Daoy (cell line): ENCODE measurements around the gene FGF14. TPM values are rescaled to one million over a fixed set of nuclear protein-coding genes. Genes with fewer than 3 reads are reported as not detected.
"Not testable (repeated sequence)": the region's sequence is repeated elsewhere in the genome, so short reads cannot be mapped to it uniquely, and the experiment has no call there.

Source experiments
- DNase-seq: peaks from one replicate; pipeline ENCODE4 v3.0.0-alpha.2; 2015; ENCODE audit warnings: low read depth
- total RNA-seq: library from RNA; depleted of rRNA; stranded (reverse); fragments of >200 nt; shearing (Covaris generic); gene quantifications from 2 replicates; pipeline ENCODE4 v1.2.3, GENCODE V29; 2014

FGF14 gene
- total RNA-seq, 1 experiment from 2014 or later, result 0.06 TPM

DNA sequence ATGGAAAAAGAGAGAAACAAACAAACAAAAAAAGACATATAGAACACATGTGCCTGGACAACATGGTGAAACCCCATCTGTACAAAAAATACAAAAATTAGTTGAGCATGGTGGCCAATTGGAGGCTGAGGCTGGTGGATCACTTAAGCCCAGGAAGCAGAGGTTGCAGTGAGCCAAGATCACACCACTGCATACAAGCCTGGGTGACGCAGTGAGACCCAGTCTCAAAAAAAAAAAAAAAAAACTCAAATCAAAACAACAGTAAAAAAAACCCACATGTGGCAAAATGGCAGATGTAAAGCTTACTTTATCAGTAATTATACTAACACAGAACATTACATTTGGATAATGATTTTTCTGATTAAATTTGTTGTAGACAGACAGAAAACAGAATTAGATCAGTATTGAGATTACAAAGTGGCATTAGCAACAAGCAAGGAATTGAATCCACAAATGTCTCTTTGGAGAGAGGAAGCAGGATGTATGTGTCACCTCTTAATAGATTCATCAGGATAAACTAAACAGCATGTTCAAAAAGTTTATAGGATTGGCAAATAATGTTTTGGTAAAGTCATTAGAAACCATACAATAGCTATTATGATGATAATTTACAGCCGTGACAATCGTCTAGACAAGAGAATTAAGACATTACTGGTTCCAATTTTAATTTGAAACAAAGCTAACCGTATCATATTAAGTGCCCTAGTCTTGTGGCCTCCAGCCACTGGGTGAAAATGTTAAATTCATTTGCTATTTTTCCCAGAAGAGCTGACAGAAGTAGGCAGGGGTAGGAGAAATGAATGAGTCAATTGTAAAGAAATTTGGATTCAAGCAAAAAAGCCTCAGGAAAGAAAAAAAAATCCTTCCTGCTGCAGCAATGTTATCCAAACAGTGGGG is 206.0 kb downstream of the FGF14 start:
- DNase-seq, result peak; percentile 30

DNA sequence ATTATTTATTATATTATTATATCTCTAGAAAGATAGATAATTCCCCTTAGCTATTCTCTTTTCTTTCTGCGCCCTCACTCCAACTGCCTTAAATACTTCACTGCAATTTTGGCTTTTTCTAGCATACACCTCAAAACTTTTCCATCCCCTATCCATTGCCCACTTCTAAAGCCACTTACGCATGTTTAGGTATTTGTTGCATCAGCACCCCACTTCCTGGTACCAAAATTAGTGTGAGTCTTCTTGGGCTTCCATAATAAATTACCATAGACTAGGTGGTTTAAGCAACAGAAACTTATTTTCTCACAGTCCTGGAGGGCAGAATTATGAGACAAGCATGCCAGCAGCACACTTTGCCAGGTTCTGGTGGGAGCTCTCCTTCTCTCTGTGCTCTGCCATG is 209.0 kb downstream of the FGF14 start:
- DNase-seq, result no peak

DNA sequence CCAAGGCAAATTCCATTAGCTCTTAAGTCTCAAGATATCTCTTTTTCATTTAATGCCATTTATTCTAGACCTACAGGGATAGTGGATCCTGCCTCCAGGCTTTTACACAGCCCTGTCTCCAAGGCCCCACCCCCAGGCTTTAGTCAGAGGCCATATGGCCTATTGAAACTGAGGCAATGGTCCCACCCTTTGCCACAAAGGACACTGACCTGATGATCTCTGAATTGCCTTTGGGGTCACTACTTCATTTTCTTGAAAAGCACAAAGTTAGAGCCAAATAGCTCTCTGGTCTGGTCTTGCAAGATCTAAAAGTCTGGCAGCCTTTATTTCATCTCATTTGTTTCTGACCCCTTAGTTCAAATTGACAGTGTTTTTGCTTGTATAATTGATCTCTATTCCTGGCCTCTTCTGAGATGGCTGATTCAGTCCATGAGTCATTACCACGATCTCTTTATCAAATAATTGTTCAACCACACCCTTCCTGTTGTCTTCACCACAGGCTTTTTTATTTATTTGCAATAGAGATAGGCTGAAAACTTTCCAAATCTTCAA is 209.8 kb downstream of the FGF14 start:
- DNase-seq, result peak; percentile 57

DNA sequence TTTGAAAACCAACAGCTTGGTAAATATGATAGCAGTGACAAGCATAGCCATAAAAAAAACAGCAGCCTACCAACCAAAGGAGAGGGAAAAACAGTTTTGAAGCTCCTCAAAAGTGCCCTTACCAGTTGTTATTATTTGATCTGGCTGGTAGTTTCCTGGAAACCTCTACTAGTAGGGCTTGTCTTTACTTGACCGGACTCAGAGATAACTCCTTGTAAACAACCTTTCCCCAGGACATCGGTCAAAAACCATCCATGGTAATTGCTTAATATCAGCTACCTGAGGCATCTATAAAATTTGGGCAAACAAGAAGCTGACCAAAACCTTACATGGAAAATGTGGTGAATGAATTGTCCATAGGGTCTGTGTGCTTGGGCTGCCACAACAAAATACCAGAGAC is 210.9 kb downstream of the FGF14 start:
- no peak for DNase-seq

DNA sequence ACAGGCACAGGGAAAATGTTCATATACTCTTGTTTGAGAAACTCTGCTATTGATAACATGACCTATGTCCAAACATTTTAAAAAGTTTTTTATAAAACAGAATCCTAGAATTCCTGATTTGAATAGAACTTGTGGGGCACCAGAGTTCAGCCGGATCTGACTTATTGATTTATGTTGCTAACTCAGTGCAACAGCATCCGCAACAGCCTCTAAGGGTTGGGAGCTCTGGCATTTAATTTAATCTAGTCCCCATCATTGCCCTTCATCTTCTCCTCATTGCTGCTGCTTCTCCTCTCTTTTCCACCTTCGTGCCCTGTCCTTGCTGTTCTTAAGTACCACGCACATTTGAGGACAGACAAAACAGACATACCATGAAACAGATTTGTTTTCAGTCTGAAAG is 214.5 kb downstream of the FGF14 start:
- DNase-seq, result no peak

DNA sequence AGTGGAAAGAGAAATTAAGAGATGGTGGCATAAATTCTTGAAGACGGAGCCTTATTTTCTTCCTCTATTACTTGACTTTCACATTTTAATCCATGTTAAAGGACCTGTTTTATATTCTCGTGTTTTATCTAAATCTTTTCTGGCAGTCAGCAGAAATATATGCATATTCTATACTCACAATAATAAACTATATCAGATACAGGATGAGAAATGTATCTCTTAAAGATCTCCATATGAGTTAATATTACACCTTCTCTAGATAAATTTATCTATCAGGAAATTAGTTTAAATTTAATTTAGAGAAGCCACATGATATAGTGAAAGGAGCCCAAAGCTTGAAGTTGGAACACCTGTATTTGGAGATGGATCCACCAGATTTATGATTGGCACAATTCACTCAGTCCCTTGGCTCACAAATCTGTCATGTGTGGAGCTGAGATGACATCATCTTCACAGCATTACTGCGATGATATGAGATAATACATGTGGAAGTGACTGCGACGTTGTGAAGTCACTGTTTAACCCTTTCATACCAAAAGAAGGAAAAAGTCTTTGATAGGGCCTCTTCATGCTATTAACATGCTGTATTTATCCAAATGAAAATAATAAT is 216.4 kb downstream of the FGF14 start:
- no peak for DNase-seq

DNA sequence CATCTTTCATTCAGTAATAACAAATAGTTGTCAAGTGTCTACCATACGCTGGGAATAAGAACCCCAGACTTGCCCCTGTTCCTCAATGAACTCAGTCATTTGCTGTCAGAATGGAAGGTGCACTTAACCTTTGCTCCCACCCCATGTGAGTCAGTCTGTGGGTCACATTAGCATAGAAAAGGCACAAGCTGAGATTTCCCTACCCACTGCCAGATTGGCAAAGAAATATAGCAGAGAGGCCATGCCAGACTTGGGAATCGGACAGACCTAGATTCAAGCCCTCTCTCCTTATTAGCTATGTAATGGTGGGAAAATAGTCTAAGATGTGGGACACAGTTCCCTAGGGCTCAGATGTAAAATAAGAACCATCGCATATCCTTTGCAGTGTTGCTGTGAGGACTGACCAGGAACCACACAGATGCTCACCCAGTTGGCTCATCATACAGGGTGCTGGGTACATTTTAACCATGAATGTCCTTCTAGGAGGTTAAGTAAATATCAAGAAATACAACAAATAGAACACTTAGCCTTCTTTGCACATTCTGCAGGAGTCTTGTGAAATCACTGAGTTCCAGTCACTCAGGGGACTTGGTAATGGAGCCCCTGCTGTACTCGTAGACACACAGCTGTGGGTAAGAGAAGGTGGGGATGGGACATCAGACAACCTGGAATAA is 218.2 kb downstream of the FGF14 start:
- no peak for DNase-seq

DNA sequence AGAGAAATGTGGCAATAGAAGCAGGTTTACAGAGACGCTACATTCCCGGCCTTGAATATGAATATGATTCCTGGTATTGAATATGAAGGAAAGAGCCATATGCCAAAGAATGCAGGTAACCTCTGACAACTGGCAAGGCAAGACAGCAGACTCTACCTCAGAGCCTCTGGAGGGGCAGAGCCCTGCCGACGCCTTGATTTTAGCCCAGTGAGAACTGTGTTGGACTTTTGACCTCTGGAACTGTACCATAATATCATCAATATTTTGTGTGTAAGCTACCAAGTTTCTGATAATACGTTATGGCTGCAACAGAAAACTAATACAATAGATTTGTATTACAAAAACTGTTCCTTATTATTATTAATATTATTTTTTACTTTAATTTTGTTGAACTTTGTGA is 219.7 kb downstream of the FGF14 start:
- no peak for DNase-seq

DNA sequence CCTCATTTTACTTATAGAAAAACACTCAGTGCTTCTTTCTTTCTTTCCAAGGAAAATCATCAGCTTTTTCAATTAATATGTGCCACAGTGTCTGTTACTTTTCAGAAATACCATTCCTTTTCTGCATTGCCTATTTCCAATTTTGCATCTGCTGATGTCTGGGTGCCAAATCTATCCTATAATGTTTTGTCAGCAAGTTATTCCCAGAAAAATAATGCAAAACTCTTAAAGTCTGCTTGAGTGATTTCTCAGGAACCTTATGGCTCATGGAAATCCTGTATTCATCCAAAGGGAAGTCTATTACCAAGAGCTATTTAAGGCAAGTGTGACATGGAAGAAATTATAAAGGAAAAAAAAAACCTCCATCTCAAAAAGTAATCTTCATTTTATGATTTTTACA is 224.4 kb downstream of the FGF14 start:
- no peak for DNase-seq

DNA sequence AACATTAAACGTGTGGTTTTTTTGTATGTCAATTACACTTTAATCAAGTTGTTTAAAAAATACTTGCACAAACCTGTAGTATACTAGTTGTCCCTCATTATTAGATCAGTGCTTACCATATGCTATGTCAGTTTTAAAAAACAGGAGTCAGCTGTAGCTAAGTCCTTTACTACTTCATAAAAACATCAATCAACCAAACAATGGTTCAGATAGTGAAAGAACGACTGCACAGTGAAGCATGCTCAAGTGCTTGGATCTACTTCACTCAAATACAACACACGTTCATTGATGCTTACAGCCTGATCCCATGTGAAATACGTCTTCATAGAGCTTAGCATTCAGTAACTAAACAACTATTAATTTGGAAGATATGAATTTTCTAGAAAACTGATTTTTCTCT is 225.0 kb downstream of the FGF14 start:
- no peak for DNase-seq

DNA sequence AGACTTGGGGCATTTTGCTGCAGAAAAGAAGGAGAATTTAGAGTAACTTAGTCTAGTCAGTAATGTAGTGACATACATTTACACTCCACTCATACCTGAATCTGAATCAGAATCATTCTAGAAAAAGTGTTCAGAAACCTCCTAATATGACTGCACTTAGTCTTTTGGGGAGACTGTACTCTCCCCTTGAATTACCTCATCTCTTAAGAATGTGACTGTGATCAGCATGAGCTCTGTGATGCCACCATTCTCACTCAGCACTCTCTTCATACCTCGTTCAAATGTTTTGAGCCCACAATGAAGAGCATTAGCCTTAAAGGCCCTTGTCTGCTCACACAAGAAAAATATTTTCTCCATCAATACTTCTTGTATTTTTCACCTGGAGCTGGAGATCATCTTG is 229.4 kb downstream of the FGF14 start:
- DNase-seq, result no peak

DNA sequence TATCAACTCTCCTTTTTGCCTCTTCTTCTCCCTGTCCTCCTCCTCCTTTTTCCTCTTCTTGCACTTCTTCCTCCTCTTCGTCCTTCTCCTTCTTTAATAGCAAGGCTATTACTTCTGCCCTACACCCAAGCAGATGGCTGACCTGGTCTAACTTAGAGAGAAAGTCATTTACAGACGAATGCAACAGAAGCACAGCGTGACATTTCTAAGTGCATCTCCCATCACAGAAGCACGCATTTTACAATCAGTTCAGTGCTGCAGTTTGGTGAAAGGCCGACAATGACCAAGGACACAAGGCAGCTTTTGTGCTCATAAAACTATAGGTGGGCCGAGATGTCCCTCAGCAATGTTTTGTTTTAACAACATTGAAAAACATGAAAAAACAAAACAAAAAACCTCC is 231.5 kb downstream of the FGF14 start:
- no peak for DNase-seq

DNA sequence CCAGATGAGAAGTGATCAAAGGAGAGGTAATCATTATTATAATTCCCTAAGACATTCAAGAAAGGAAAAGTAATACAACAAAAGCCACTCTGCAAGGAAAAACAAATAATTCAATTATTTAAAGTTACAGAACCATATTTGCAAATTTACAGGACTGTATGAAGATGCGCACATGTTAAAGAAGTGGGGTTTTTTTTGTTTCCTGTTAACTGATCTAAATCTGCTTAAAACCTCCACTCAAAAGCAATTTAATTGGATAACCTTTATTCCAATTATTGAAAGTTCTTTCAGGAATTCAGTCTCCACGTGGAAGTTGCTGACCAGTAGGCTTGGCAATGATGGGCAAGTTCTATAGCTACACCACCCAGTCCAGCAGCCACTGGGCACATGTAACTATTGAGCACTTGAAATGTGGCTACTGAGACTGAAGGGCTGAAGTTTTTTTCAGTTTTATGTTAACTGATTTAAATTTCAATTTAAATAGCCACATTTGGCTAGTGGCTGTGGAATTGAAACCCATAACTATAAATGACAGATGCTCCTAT is 232.3 kb downstream of the FGF14 start:
- no peak for DNase-seq

DNA sequence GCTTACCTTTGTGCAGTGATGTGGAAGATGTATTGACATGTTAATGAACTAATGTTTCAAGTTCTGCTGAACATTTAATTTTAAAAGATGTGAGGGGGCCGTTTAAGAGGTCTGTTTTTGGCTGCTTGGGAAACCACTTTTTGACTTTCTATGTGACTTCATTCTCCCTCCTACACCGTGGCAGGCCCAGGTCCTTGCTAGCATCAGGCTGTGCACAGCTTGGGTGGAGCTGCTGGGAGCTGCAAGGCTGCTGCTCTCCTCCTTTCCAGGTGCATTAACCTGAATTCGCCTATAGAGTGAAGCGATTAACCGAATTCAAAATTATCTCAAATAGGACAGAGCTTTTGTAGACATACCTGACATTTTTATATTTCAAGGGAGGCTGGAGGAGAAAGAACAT is 249.1 kb downstream of the FGF14 start:
- DNase-seq, result no peak

DNA sequence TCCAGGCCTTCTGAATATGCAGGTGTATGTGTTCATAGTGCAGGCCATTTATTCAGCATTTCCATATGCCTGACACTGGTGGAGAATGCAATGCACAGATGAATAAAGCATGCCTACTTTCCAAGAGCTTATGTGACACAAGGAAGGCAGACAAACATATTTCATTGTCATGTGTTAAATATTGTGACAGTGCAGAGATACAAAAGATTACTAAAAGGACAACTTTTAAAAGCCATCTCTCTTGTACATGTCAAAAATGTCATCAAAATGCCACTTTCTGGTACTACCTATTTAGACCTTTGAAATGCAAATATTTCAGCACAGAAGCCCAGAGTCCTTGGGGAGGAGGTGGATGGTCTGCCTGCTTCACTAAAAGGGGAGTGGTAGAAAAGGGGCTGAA is 254.5 kb downstream of the FGF14 start:
- no peak for DNase-seq

DNA sequence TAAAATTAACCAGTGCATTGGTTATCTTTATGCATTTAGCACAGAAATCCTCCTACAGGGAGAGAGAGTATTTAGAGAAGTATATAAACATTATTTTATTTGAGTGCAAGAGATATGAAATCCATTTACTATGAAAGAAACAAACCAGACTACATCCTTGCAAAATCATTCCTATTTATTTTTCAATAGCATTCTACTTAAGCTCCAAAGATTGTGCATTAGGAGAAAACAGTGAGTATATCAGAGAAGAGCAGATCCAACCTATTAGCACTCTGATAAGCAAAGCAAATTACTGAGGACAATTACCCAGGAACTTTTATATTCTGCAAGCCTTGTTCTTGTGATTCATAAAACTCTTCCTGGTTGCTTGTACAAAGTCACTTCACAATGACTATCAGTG is 256.1 kb downstream of the FGF14 start:
- no peak for DNase-seq

DNA sequence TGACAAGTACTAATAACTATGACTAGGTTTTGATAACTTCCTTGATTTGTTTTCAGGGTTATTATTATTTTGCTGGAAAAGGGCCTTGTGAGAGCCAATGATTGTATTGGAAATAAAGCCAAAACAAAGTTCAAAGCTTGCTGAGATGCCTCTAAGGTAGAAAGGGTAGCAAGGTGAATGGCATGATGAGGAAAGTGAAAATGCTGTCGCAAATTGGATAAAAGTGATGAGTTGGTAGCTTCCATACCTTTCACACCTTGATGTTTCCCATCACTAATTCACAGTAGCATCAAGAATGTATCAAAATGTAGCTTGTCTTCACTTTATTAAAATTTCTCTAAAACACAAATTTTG is 259.4 kb downstream of the FGF14 start:
- DNase-seq, result no peak

DNA sequence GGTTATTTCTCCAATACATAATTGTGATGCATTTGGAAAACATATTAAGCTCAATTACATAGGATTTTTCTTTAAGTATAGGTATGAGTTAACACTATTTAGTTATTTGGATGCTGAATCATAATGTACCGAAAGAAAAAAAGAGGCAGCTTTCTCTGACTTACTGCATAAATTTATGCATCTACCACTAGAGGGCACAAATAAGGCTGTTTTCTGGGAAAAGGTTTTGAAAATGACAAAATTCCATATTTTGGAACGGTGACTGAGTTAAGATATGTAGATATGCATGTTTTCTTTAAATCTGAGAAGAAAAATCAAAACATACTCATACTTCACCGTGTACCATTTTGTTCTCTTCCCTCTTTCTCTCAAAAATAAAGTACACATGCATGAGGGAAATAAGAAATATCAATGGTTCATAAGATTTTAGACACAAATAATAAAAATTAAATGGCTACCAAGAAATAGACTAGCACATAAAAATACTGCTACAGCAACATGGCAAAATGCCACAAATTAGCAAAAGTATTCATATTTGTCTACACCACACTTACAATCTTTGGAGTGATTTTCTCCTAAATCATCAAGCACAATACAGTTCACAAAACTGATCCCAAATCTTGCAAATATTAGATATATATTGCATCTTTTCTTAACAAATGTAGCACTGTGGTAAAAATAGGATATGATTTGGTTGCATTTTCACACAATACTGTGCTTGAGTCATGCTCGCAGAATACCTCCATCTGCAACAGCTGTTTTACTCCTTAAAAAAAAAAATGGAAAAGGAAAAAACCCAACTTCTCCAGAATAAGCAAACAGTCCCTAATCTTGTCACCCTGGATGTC is 260.0 kb downstream of the FGF14 start:
- DNase-seq, result no peak

DNA sequence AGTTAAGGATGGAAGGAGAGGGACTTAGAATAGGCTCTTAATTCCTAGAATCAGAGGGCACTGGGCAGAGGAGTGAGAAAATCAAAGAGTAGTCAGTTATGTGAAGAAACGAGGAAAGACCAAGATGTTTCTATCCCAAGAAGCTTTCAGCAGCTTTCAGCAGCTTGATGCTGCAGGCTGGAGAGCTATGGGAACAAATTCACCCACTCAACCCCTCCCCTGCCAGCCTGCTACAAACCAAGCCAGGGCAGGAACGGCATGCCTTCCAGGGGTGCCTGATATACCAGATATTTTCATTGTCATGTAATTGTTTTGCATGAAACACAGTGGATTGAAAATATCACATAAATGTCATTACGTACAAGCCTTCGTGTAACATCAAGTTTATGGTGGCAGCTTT is 262.2 kb downstream of the FGF14 start:
- DNase-seq, result no peak

DNA sequence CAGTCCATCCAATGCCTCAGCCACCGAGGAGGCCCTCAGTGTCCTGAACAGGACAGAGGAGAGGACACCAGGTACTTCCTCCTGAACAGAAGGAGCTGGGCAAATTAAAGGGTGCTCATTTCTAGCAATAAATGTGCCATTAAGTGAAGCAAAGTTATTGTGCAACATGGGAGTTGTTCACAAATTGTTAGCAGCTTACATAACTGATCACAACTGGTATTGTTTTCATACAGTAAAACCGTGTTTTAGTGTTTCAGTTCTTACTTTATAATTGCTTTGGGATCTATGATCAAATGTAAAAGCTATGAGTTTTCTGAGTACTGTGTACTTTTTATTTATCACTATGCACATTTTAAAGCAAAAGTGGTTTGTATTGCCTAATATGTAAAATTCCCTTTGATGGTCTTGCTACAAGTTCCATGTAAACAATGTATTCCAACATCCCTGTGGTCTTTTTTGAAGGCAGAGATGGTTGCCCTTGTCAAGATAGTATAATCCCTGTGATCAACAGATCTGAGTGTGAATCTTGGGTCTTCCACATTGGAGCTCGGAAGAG is 263.1 kb downstream of the FGF14 start:
- DNase-seq, result no peak

DNA sequence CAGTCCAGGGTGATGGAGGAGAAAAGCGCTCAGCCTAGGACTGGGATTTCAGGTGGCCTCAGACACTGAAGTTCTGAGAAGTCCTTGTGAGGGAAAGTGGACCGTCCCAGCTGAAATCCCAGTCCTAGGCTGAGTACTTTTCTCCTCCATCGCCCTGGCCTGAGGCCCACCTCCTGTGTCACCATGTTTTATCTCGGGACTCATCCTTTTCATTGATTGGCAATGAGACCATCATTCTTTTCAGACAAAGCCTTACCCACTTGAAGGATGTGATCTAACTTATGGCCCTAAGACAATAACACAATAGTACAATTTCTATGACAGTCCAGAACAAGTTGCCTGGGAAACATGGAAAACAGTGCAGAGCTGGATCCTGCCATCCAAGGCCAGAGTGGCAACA is 263.9 kb downstream of the FGF14 start:
- DNase-seq, result not testable (repeated sequence)
